Measurements from ENCODE around the gene MTOR. TPM values are rescaled to one million over a fixed set of nuclear protein-coding genes. Genes with fewer than 3 reads are reported as not detected.

MTOR gene
- total and polyA plus RNA-seq, 2 of the 8 experiments (the other 6 are each of a cell fraction or from before 2014, with no cell fraction given), result 44.2 to 76.8 TPM

DNA sequence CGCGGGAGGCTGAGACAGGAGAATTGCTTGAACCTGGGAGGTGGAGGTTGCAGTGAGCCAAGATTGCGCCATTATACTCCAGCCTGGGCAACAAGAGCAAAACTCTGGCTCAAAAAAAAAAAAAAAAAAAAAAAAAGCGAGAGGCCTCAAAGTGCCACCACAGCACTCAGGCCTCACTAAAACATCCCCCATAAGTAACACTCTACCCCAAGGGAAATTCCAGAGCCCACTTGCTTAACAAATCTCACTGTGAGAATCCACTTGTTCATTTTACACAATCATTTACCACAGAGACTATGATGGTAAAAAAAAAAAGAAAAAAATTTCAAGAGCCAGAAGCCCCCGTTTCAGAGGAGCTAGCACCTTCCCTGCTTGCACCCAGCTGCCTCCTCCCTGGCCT is 136.4 kb downstream of the MTOR start:
- no peak overlapping the region for H3K9ac ChIP-seq (replicated peaks in 1 of 4; ENCODE audit: extremely low read depth in 1 of 4, low read depth in 3 of 4, low read length in 3 of 4)
- no peak overlapping the region for H3K18ac ChIP-seq (ENCODE audit: extremely low read depth, low read length)
- DNase-seq (ENCODE audit: low read depth in 1 of 2, low spot score in 2 of 2), result no peak
- ChIA-PET POLR2A (ENCODE audit: partially characterized antibody) (interaction anchor here (1.2 kb wide), 1 partner anchor 102 kb away, joined by 3 read pairs; no protein-coding TSS in a partner anchor), CTCF (ENCODE audit: partially characterized antibody) (interaction anchor here (0.8 to 1.9 kb wide), 3 partner anchors 21 to 88 kb away, joined by 3 to 5 read pairs (median 3); no protein-coding TSS in a partner anchor)
- H2AK5ac ChIP-seq (ENCODE audit: low read depth, low read length), result no peak overlapping the region
- no peaks in the 10 kb centered on the region for H3K23me2 ChIP-seq (ENCODE audit: low read depth, low read length)
- H4K8ac ChIP-seq (ENCODE audit: extremely low read depth, insufficient read depth, low read length), result no peak overlapping the region
- no peak overlapping the region for H2AFZ ChIP-seq (ENCODE audit: low read length)
- H3K79me1 ChIP-seq (ENCODE audit: low read depth, low read length), result no peaks in the 10 kb centered on the region; the same call in 1 of the 2 replicates
- H3K27me3 ChIP-seq (replicated peaks in 1 of 4; ENCODE audit: control insufficient read depth in 3 of 4, extremely low read depth in 1 of 4, insufficient read depth in 3 of 4, low read length in 3 of 4), result no peaks in the 10 kb centered on the region
- H3K4ac ChIP-seq (replicated peaks; ENCODE audit: insufficient read length, low read depth, low read length), result no peak overlapping the region
- no peak overlapping the region for H2BK15ac ChIP-seq (ENCODE audit: low read length)
- H3K4me2 ChIP-seq (ENCODE audit: insufficient read depth in 1 of 2, low read depth in 2 of 2, low read length in 2 of 2), result no peak overlapping the region
- no peak overlapping the region for H2BK12ac ChIP-seq (ENCODE audit: low read depth, low read length)
- H2BK20ac ChIP-seq (ENCODE audit: low read length), result no peak overlapping the region
- H3K4me1 ChIP-seq (replicated peaks in 1 of 4; ENCODE audit: control insufficient read depth in 3 of 4, insufficient read depth in 4 of 4, low read length in 3 of 4), result no peaks in the 10 kb centered on the region
- no peaks in the 10 kb centered on the region for H3K79me2 ChIP-seq (ENCODE audit: control insufficient read depth in 1 of 2, insufficient read depth in 2 of 2, low read length in 2 of 2)
- H4K5ac ChIP-seq (ENCODE audit: insufficient read length, low read depth, low read length), result no peak overlapping the region
- H3K14ac ChIP-seq (ENCODE audit: insufficient read length), result no peak overlapping the region
- no peaks in the 10 kb centered on the region for H3K9me3 ChIP-seq (ENCODE audit: insufficient read depth in 2 of 2, low read depth in 1 of 2, low read length in 1 of 2)
- H3K4me3 ChIP-seq (ENCODE audit: extremely low read depth in 1 of 4, insufficient read depth in 2 of 4, low read depth in 3 of 4, low read length in 4 of 4), result no peak overlapping the region
- no peak overlapping the region for H2BK120ac ChIP-seq (replicated peaks; ENCODE audit: low read depth, low read length)
- TF ChIP-seq CTBP2 (IDR thresholded peaks at IDR 0.05; ENCODE audit: borderline replicate concordance, insufficient read depth, insufficient read length, low read length), result no peak
- no peak for TF ChIP-seq RBBP5 (IDR thresholded peaks at IDR 0.05; ENCODE audit: borderline replicate concordance, low read depth, low read length)
- TF ChIP-seq SRF (IDR thresholded peaks at IDR 0.05; ENCODE audit: low read depth, low read length), result no peak
- TF ChIP-seq RAD21 (IDR thresholded peaks at IDR 0.05 in 1 of 2, conservative IDR thresholded peaks at IDR 0.05 in 1 of 2; ENCODE audit: low read depth in 2 of 2, low read length in 2 of 2), result no peak
- TF ChIP-seq GABPA (IDR thresholded peaks at IDR 0.05; ENCODE audit: borderline replicate concordance, insufficient read depth, low read length), result no peak
- TF ChIP-seq TAF1 (IDR thresholded peaks at IDR 0.05; ENCODE audit: low read depth, low read length), result no peak
- no peak for TF ChIP-seq POLR2A (IDR thresholded peaks at IDR 0.05; ENCODE audit: control extremely low read depth in 1 of 2, low read depth in 2 of 2, low read length in 2 of 2)
- TF ChIP-seq CHD2 (IDR thresholded peaks at IDR 0.05; ENCODE audit: low read length), result no peak
- TF ChIP-seq SAP30 (IDR thresholded peaks at IDR 0.05; ENCODE audit: insufficient read depth, insufficient replicate concordance, low read length), result no peak
- no peak overlapping the region for H3K23ac ChIP-seq (ENCODE audit: insufficient read length)
- no peak overlapping the region for H2BK5ac ChIP-seq (ENCODE audit: low read depth, low read length)
- 93% methylated on average over 4 of the region's 5 CpGs; no CpG with 5 or more reads in 1 of the 2 experiments for WGBS, 2 experiments (ENCODE audit: extremely low coverage in 1 of 2, insufficient coverage in 1 of 2, insufficient read length in 1 of 2, insufficient replicate concordance in 2 of 2, low coverage in 1 of 2, low lambda C conversion rate in 2 of 2, missing lambda C conversion rate in 1 of 2)
- H4K91ac ChIP-seq (replicated peaks; ENCODE audit: insufficient read length, low read length), result no peak overlapping the region
- FAIRE-seq, result no peak
- peaks cover 2 to 3% of the 10 kb centered on the region in 2 experiments for H4K20me1 ChIP-seq (replicated peaks in 1 of 2; ENCODE audit: control insufficient read depth in 1 of 2, insufficient read depth in 2 of 2, low read length in 2 of 2)
- no peak overlapping the region for H3K27ac ChIP-seq (ENCODE audit: low read depth, low read length)
- H3K36me3 ChIP-seq (ENCODE audit: control insufficient read depth in 2 of 4, insufficient read depth in 4 of 4, low read length in 3 of 4), result peaks cover 41 to 80% (median 73%) of the 10 kb centered on the region in 4 experiments
- H3K56ac ChIP-seq (replicated peaks; ENCODE audit: insufficient read length, low read depth, low read length), result no peak overlapping the region

All from H1 (cell line).